BJ (cell line): Measurements from ENCODE around the gene TNRC18. TPM values are rescaled to one million over a fixed set of nuclear protein-coding genes. Genes with fewer than 3 reads are reported as not detected.

Experiments
- CTCF ChIA-PET: fragments of 350-600 bp; formaldehyde crosslinking; extraction: SDS; loops from one replicate; lab custom pipeline; 2021; ENCODE audit warnings: antibody characterized with exemption, inconsistent platforms; lab: Yijun Ruan, JAX
- POLR2A ChIA-PET: fragments of 300-600 bp; sonication (Branson Sonifier 250); formaldehyde crosslinking; extraction: SDS; loops from one replicate; lab custom pipeline; 2021; ENCODE audit warnings: antibody characterized with exemption; lab: Charles Lee
- DNase-seq: peaks from one replicate; pipeline ENCODE4 v3.0.0-alpha.2; 2011; ENCODE audit warnings: low read depth
- H3K27me3 ChIP-seq: 2 replicates; pipeline ENCODE4 v1.6.0; 2011; ENCODE audit warnings: low read length; ENCODE audit not compliant: control insufficient read depth, insufficient read depth
- H3K36me3 ChIP-seq: 2 replicates; pipeline ENCODE4 v1.5.1; 2011; ENCODE audit warnings: low read length; ENCODE audit not compliant: control insufficient read depth, insufficient read depth
- H3K4me3 ChIP-seq: 2 replicates; pipeline ENCODE4 v1.5.1; 2011; ENCODE audit warnings: low read depth, mild to moderate bottlenecking, control low read depth, low read length
- CTCF ChIP-seq: IDR thresholded peaks from 2 replicates; pipeline ENCODE4 v1.5.1; 2011; ENCODE audit warnings: low read depth, mild to moderate bottlenecking, control low read depth, inconsistent platforms, low read length, moderate library complexity; ENCODE audit not compliant: insufficient read depth
- polyA plus RNA-seq: library from polyadenylated mRNA; depleted of rRNA; stranded (reverse); fragments of >200 nt; gene quantifications from 2 replicates; pipeline ENCODE4 v1.2.3, GENCODE V29; 2011

Gene TNRC18
- polyA plus RNA-seq, 1 experiment, result 20.1 TPM

GRCh38 chr7:5337047-5337446, 86.6 kb downstream of the TNRC18 start:
- Histone ChIP-seq H3K36me3 (peaks cover 35% of the 10 kb centered on the region), H3K27me3 (no peaks in the 10 kb centered on the region), H3K4me3 (no peak overlapping the region)
- no peak for DNase-seq
- TF ChIP-seq CTCF, result no peak
- ChIA-PET CTCF (no interaction called here), POLR2A (no interaction called here)

- no peak for TF ChIP-seq CTCF
- peaks cover 36% of the 10 kb centered on the region for H3K36me3 ChIP-seq
- H3K27me3 ChIP-seq, result no peaks in the 10 kb centered on the region
- CTCF ChIA-PET, result no interaction called here
- no peak overlapping the region for H3K4me3 ChIP-seq
- no peak for DNase-seq
- POLR2A ChIA-PET, result no interaction called here
These were observed 89.0 kb downstream of the TNRC18 start for GRCh38 chr7:5334671-5335070.

DNA sequence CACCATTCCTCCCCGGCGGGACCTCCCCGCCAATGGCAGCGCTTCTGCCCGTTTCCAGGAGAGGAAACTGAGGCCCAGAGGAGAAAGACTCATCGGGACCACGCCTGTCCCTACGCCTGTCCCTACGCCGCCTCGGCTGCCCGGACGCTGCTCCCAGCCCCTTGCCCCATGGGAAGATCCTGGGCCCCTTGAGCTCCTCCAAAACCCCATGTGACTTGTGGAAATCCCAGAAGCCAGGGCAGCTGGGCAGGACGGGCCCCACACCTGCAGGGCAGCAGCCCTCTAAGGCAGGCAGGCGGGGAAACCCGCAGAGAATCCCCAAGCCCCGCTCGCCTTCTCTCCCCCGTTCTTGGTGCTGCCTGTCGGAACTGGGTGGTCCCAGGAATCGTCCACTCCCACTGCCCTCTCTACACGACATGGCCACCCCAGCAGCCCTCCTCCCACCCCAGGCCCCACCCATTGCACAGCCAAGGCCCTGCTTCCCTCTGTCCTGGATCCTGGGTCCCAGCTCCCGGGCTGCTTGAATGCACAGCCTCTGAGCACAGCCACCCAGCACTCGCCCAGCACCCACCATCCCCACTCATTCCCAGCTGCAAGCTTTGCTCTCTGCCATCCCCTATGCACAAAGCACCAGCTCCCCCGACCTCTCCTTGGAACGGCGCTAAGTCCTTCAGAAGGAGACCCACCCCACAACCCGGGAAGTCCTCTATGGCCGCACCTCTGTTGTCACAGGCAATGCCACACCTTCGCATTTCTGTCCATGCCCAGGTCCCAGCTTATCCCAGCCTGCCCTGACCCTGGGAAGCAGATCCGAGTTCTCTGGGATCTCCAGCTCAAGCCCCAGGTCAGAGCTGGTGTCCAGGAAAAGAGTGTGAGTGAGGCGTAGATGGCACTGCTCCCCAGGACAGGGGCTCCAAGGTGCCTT, 90.3 kb downstream of the TNRC18 start:
- TF ChIP-seq CTCF, result no peak
- Histone ChIP-seq H3K4me3 (no peak overlapping the region), H3K27me3 (no peaks in the 10 kb centered on the region), H3K36me3 (peaks cover 35% of the 10 kb centered on the region)
- DNase-seq, result no peak
- ChIA-PET CTCF (interaction anchor here (0.6 kb wide), 2 partner anchors 14 to 105 kb away, joined by 3 read pairs; no protein-coding TSS in a partner anchor), POLR2A (no interaction called here)

- CTCF ChIA-PET, result no interaction called here
- no peak for DNase-seq
- POLR2A ChIA-PET, result no interaction called here
- no peak for TF ChIP-seq CTCF
- Histone ChIP-seq H3K27me3 (no peaks in the 10 kb centered on the region), H3K36me3 (peaks cover 35% of the 10 kb centered on the region), H3K4me3 (no peak overlapping the region)
These were observed 91.1 kb downstream of the TNRC18 start for GRCh38 chr7:5332579-5332978.

GRCh38 chr7:5330288-5330687, 93.3 kb downstream of the TNRC18 start:
- TF ChIP-seq CTCF, result no peak
- DNase-seq, result no peak
- Histone ChIP-seq H3K36me3 (peaks cover 33% of the 10 kb centered on the region), H3K4me3 (no peak overlapping the region), H3K27me3 (no peaks in the 10 kb centered on the region)
- POLR2A ChIA-PET, result no interaction called here
- CTCF ChIA-PET, result no interaction called here
